Lower lobe of right lung (tissue), 2 donors: ENCODE results near the gene ZNF511. TPM values are rescaled to one million over a fixed set of nuclear protein-coding genes. Genes with fewer than 3 reads are reported as not detected.
A peak's percentile ranks its signal among the peaks of the same experiment; 100 is the strongest.

Source experiments
- ATAC-seq, 2 donors: fragments of 200-7000 bp; cut with Tn5 transposase; one replicate each; pipeline ENCODE4 v1.9.1; 2020 to 2022; ENCODE audit warnings: mild to moderate bottlenecking in 2 of 2, moderate library complexity in 2 of 2
- DNase-seq: peaks from one replicate; pipeline ENCODE4 v3.0.0-alpha.2; 2020
- H3K27ac ChIP-seq: fragments of 200-600 bp; one replicate; pipeline ENCODE4 v1.8.0; 2022
- H3K27me3 ChIP-seq: fragments of 200-600 bp; one replicate; pipeline ENCODE4 v1.8.0; 2022; ENCODE audit warnings: low read depth
- H3K36me3 ChIP-seq: fragments of 200-600 bp; one replicate; pipeline ENCODE4 v1.8.0; 2022; ENCODE audit warnings: mild to moderate bottlenecking
- H3K4me1 ChIP-seq: fragments of 200-600 bp; one replicate; pipeline ENCODE4 v1.8.0; 2022
- H3K4me3 ChIP-seq: fragments of 200-600 bp; one replicate; pipeline ENCODE4 v1.8.0; 2022; ENCODE audit warnings: mild to moderate bottlenecking
- H3K9me3 ChIP-seq: fragments of 200-600 bp; one replicate; pipeline ENCODE4 v1.8.0; 2022
- intact Hi-C: fragments of 100-400 bp; cut with DNase I; formaldehyde crosslinking; loops from one replicate; pipeline ENCODE4 v1.11.0; 2022
- total RNA-seq: library from RNA; stranded (reverse); fragmentation: NEBNext Ultra II Directional; extraction: Animal tissue kit (Norgen Biotek cat#: 25700); gene quantifications from one replicate; pipeline ENCODE4 v1.2.1, GENCODE V29; 2021
- TF ChIP-seq, protein P1 (sequence below): fragments of 200-600 bp; IDR thresholded peaks from one replicate; pipeline ENCODE4 v1.8.0; 2022; ENCODE audit warnings: antibody characterized with exemption, mild to moderate bottlenecking
- donor health status: DM: no; HTN: yes; CAD: no; lungs with severe emphysema.

Gene ZNF511
- total RNA-seq, 1 donor from 2014 or later, result 44.8 TPM

- H3K4me3 ChIP-seq, result peak overlapping the region; percentile 96
Observed at GRCh38 chr10:133309720-133310398, 1.1 kb downstream of the ZNF511 start.

DNA sequence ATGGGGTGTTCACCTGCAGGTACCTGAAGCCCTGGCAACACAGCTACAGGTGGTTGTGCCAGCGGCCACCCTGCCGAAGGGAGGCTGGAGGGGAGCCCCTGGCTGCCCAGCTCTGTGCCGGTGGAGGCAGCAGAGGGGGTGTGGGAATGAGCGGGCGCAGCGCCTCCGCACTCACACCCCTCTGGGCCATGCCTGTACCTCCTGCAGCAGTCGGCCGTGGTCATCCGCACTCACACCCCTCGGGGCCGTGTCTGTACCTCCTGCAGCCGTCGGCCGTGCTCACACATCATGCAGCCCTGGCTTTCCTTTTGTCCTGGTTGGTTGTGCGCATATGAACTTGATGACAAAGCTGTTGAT is 1.7 kb downstream of the ZNF511 start:
- peaks cover 40% of the 10 kb centered on the region for H3K36me3 ChIP-seq
- no peak overlapping the region for H3K4me3 ChIP-seq
- H3K4me1 ChIP-seq, result peaks cover 28% of the 10 kb centered on the region
- DNase-seq (no peak), ATAC-seq (no peak)
- H3K9me3 ChIP-seq, result no peaks in the 10 kb centered on the region
- TF ChIP-seq, protein P1, sequence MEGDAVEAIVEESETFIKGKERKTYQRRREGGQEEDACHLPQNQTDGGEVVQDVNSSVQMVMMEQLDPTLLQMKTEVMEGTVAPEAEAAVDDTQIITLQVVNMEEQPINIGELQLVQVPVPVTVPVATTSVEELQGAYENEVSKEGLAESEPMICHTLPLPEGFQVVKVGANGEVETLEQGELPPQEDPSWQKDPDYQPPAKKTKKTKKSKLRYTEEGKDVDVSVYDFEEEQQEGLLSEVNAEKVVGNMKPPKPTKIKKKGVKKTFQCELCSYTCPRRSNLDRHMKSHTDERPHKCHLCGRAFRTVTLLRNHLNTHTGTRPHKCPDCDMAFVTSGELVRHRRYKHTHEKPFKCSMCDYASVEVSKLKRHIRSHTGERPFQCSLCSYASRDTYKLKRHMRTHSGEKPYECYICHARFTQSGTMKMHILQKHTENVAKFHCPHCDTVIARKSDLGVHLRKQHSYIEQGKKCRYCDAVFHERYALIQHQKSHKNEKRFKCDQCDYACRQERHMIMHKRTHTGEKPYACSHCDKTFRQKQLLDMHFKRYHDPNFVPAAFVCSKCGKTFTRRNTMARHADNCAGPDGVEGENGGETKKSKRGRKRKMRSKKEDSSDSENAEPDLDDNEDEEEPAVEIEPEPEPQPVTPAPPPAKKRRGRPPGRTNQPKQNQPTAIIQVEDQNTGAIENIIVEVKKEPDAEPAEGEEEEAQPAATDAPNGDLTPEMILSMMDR, result no peak
- intact Hi-C loops, result no loop called here
- H3K27ac ChIP-seq, result no peak overlapping the region
- no peaks in the 10 kb centered on the region for H3K27me3 ChIP-seq

More at GRCh38 chr10:133309720-133310398, 1.1 kb downstream of the ZNF511 start:
- Histone ChIP-seq H3K9me3 (no peaks in the 10 kb centered on the region), H3K27me3 (no peaks in the 10 kb centered on the region), H3K4me1 (peaks cover 28% of the 10 kb centered on the region), H3K27ac (peak overlapping the region; percentile 99), H3K36me3 (peaks cover 40% of the 10 kb centered on the region)
- intact Hi-C loops, result no loop called here
- no peak for ATAC-seq
- peak; percentile 75 for DNase-seq
- TF ChIP-seq, protein P1, result no peak

DNA sequence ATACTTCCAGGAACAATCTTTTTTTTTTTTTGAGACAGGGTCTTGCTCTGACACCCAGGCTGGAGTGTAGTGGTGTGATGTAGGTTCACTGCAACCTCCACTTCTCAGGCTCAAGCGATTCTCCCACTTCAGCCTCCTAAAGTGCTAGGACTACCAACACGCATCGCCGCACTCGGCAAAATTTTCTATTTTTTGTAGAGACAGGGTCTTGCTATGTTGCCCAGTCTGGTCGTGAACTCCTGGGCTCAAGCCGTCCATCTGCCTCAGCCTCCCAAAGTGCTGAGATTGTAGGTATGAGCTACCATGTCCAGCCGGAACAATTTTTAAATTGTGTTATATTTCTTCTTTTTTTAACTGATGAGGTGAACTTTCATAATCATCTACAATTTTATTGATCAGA is 2.1 kb downstream of the ZNF511 start:
- Histone ChIP-seq H3K4me3 (no peak overlapping the region), H3K36me3 (peaks cover 40% of the 10 kb centered on the region), H3K27ac (no peak overlapping the region), H3K4me1 (peaks cover 28% of the 10 kb centered on the region), H3K9me3 (no peaks in the 10 kb centered on the region), H3K27me3 (no peaks in the 10 kb centered on the region)
- DNase-seq (no peak), ATAC-seq (no peak)
- TF ChIP-seq, protein P1, result no peak
- intact Hi-C loops, result no loop called here

DNA sequence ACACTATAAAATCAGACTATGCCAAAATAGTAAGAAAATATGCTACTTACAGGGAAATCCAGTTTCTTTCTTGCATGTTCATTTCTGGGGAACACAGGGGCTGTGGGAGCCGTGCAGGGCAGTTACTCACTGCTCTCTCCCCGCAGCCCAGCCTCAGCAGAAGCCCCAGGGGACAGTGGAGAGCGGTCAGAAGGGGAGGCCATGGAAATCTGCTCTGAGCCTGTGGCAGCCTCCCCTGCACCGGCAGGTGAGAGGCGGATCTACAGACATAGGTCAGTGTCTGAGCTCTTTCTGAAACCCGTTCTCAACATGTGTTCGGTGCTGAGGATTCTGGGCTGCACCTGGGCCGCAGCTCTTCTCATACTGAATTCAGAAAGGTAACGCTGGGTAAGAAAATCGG is 2.9 kb downstream of the ZNF511 start:
- Histone ChIP-seq H3K4me3 (no peak overlapping the region), H3K27ac (no peak overlapping the region), H3K4me1 (peaks cover 22% of the 10 kb centered on the region), H3K36me3 (peaks cover 40% of the 10 kb centered on the region), H3K27me3 (no peaks in the 10 kb centered on the region), H3K9me3 (no peaks in the 10 kb centered on the region)
- intact Hi-C loops, result no loop called here
- ATAC-seq (no peak), DNase-seq (peak; percentile 11)
- TF ChIP-seq, protein P1, result no peak

DNA sequence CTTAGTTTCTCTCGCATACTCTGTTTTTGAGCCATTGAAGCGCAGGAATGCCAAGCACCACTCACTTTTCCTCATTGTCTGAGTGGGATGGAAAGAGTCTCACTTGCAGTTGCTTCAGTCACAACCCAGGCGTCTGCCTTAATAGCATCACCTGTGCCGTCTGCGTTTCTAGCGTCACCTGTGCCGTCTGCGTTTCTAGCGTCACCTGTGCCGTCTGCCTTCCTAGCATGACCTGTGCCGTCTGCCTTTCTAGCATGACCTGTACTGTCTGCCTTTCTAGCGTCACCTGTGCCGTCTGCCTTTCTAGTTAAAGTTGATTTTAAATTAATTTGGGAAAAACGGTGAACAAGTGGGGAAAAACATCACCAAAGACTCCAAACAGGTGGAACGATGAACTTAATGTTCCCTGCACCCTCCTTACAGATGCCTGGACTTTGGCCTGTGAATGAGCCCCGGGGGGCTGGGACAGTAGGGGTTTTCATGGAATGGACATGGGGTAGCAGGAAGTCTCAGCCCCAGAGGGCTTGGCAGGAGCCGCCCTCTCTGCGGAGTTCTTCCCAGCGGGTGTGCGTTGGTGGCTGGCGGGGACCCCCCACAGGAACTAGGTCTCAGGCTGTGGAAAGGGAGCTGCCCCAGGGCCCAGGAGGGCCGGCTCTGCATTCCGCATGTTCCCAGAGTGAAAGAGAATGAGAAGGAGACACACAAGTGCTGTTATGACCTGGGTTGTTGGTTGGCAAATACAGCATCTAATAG is 3.5 kb downstream of the ZNF511 start:
- H3K27ac ChIP-seq, result no peak overlapping the region
- no peaks in the 10 kb centered on the region for H3K9me3 ChIP-seq
- ATAC-seq, result no peak
- DNase-seq, result peak; percentile 39
- peaks cover 15% of the 10 kb centered on the region for H3K4me1 ChIP-seq
- intact Hi-C loops, result no loop called here
- H3K36me3 ChIP-seq, result peaks cover 40% of the 10 kb centered on the region
- no peaks in the 10 kb centered on the region for H3K27me3 ChIP-seq
- TF ChIP-seq, protein P1, result no peak
- no peak overlapping the region for H3K4me3 ChIP-seq
